CD4-positive, CD25-positive, alpha-beta regulatory T cell (primary cell): ENCODE measurements around the gene N4BP2. TPM values are rescaled to one million over a fixed set of nuclear protein-coding genes. Genes with fewer than 3 reads are reported as not detected.

ENCODE experiments used
- ATAC-seq, 2 donors: fragments of 150-1000 bp; cut with Tn5 transposase; one replicate each; pipeline ENCODE4 v1.10.0; 2021; ENCODE audit warnings: low read depth in 2 of 2, moderate number of reproducible peaks in 2 of 2, moderate library complexity in 1 of 2
- DNase-seq, 3 donors: peaks; one replicate each; pipeline versions ENCODE4 v3.0.0 to v3.0.0-alpha.2; 2012 to 2022; ENCODE audit warnings: mixed read lengths in 1 of 3
- H3K27ac ChIP-seq: one replicate; pipeline ENCODE4 v1.7.0; 2013; ENCODE audit warnings: mild to moderate bottlenecking, low read length; ENCODE audit not compliant: insufficient read depth, poor library complexity, severe bottlenecking
- H3K27me3 ChIP-seq: one replicate; pipeline ENCODE4 v1.7.0; 2013; ENCODE audit warnings: low read length; ENCODE audit not compliant: control insufficient read depth, insufficient read depth
- H3K36me3 ChIP-seq: one replicate; pipeline ENCODE4 v1.7.0; 2013; ENCODE audit warnings: mild to moderate bottlenecking, low read length, moderate library complexity; ENCODE audit not compliant: control insufficient read depth, insufficient read depth
- H3K4me1 ChIP-seq: 2 replicates; pipeline ENCODE4 v1.7.0; 2013; ENCODE audit warnings: mild to moderate bottlenecking, low read length; ENCODE audit not compliant: insufficient read depth, control insufficient read depth, poor library complexity, severe bottlenecking
- H3K4me3 ChIP-seq: one replicate; pipeline ENCODE4 v1.7.0; 2013; ENCODE audit warnings: low read depth, mild to moderate bottlenecking, low read length, moderate library complexity
- H3K9me3 ChIP-seq, 2 experiments: 1 replicate in 1 of 2; 2 replicates in 1 of 2; pipeline ENCODE4 v1.7.0; 2013; ENCODE audit warnings: low read length in 2 of 2, mild to moderate bottlenecking in 1 of 2, moderate library complexity in 1 of 2; ENCODE audit not compliant: control insufficient read depth in 2 of 2
- H3K27ac Mint-ChIP-seq, 3 donors: one replicate each; pipeline ENCODE4 v1.8.0; 2020 to 2022; ENCODE audit warnings: mild to moderate bottlenecking in 3 of 3, mixed read lengths in 3 of 3, moderate library complexity in 2 of 3
- H3K27me3 Mint-ChIP-seq: one replicate; pipeline ENCODE4 v1.8.0; 2022; ENCODE audit warnings: mild to moderate bottlenecking, mixed read lengths
- H3K36me3 Mint-ChIP-seq: one replicate; pipeline ENCODE4 v1.8.0; 2020; ENCODE audit warnings: mixed read lengths
- H3K4me1 Mint-ChIP-seq, 4 donors: one replicate each; pipeline ENCODE4 v1.8.0; 2020 to 2022; ENCODE audit warnings: mixed read lengths in 4 of 4, mild to moderate bottlenecking in 1 of 4
- H3K4me3 Mint-ChIP-seq, 4 donors: one replicate each; pipeline ENCODE4 v1.8.0; 2020 to 2022; ENCODE audit warnings: mild to moderate bottlenecking in 4 of 4, mixed read lengths in 4 of 4, moderate library complexity in 3 of 4
- H3K9me3 Mint-ChIP-seq, 7 donors: one replicate each; pipeline ENCODE4 v1.8.0; 2020 to 2022; ENCODE audit warnings: mixed read lengths in 7 of 7, mild to moderate bottlenecking in 3 of 7, moderate library complexity in 2 of 7
- polyA plus RNA-seq, 4 donors: library from polyadenylated mRNA; unstranded; fragments of 300-500 nt; fragmentation: Illumina TruSeq; gene quantifications; one replicate each; pipeline ENCODE4 v1.2.3, GENCODE V29; 2021
- total RNA-seq: library from RNA; stranded (reverse); gene quantifications from one replicate; pipeline ENCODE4 v1.2.3, GENCODE V29; 2022

Gene N4BP2
- total and polyA plus RNA-seq, 5 donors from 2014 or later: 6.3 to 21.4 (median 10.1) TPM

DNA sequence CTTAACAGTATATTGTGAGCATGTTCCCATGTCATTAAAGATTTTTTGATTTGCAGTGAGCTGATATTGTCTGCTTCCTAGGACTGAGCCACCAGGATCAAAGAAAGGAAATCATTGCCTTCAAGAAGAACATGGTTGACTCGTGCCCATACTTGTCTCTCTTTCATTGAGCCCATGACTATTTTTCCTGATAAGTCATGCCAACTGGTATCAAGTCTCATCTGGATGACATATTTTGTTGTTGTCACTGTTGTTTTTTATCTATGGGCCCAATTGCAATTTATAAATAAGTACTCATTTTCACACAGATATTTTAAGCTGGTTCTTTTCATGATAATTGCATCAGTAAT lies 130.0 kb downstream of the N4BP2 start:
- H3K4me1 ChIP-seq: peaks cover 25% of the 10 kb centered on the region
- H3K36me3 ChIP-seq: no peaks in the 10 kb centered on the region
- no peaks in the 10 kb centered on the region for H3K9me3 ChIP-seq
- Mint-ChIP-seq H3K27ac (no peak overlapping the region), H3K9me3 (no peaks in the 10 kb centered on the region), H3K36me3 (no peaks in the 10 kb centered on the region), H3K4me1 (peaks cover 18 to 64% (median 47%) of the 10 kb centered on the region in 4 donors), H3K4me3 (peak overlapping the region in 1 of 4 donors; percentile 26), H3K27me3 (peaks cover 4% of the 10 kb centered on the region)
- no peak overlapping the region for H3K4me3 ChIP-seq
- H3K27me3 ChIP-seq: no peaks in the 10 kb centered on the region
- ATAC-seq: no peak
- no peak for DNase-seq
- no peak overlapping the region for H3K27ac ChIP-seq

DNA sequence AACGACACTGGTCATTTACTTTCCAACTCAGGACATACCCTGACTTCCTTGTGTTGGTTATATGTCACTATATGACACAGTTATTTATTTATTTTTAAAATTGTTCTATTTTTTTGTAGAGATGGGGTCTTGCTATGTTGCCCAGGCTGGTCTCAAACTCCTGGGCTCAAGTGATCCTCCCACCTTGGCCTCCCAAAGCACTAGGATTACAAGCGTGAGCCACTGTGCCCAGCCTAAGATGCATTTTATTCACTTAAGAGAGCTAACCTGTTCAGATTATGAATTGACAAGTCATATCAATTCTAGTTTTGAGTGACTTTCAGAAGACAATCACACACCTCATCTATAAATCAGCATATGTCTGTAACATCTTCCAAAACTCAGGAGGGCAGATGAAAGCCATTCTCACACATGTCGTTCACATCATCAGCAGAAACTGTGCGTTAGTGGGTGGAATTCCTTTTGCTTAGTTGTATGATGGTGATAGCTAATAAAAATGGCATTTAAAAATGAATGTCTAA lies 130.8 kb downstream of the N4BP2 start:
- Mint-ChIP-seq H3K9me3 (no peaks in the 10 kb centered on the region), H3K27ac (peak overlapping the region in 2 of 3 donors; percentile 33 to 59), H3K36me3 (no peaks in the 10 kb centered on the region), H3K4me1 (peaks cover 18 to 69% (median 53%) of the 10 kb centered on the region in 4 donors), H3K4me3 (peak overlapping the region in 3 of 4 donors; percentile 38 to 44 (median 42)), H3K27me3 (peaks cover 5% of the 10 kb centered on the region)
- peaks cover 26% of the 10 kb centered on the region for H3K4me1 ChIP-seq
- no peaks in the 10 kb centered on the region for H3K36me3 ChIP-seq
- H3K9me3 ChIP-seq: no peaks in the 10 kb centered on the region
- H3K27me3 ChIP-seq: no peaks in the 10 kb centered on the region
- DNase-seq: peak in 1 of 3 donors; percentile 34
- H3K4me3 ChIP-seq: peak overlapping the region; percentile 23
- no peak for ATAC-seq
- H3K27ac ChIP-seq: no peak overlapping the region

DNA sequence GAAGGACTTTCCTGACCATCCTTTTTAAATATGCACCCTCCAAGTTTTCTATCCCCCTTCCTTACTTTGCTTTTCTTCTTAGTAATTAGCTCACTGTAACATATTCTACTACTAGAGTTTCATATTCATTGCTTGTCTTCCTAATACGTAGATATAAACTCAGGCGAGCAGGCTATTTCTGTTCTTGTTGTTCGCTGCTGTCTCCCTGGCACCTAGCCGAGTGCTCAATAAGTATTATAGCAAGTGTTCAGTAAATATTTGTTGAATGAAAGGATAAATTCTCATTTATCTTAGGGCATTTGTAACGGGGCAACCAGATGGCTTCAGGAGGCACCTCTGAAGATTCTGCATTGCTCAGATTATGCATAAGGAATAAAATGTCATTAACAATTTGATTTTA lies 133.4 kb downstream of the N4BP2 start:
- ATAC-seq (no peak), DNase-seq (no peak)
- Histone ChIP-seq H3K27ac (peak overlapping the region; percentile 100), H3K36me3 (no peaks in the 10 kb centered on the region), H3K4me3 (peak overlapping the region; percentile 87), H3K9me3 (no peaks in the 10 kb centered on the region), H3K4me1 (peaks cover 43% of the 10 kb centered on the region), H3K27me3 (no peaks in the 10 kb centered on the region)
- Mint-ChIP-seq H3K4me3 (peak overlapping the region in 2 of 4 donors; percentile 97 to 99), H3K27ac (peak overlapping the region; percentile 88 to 99 (median 93)), H3K9me3 (no peaks in the 10 kb centered on the region), H3K27me3 (peaks cover 5% of the 10 kb centered on the region), H3K4me1 (peaks cover 10 to 78% (median 62%) of the 10 kb centered on the region in 4 donors), H3K36me3 (no peaks in the 10 kb centered on the region)

DNA sequence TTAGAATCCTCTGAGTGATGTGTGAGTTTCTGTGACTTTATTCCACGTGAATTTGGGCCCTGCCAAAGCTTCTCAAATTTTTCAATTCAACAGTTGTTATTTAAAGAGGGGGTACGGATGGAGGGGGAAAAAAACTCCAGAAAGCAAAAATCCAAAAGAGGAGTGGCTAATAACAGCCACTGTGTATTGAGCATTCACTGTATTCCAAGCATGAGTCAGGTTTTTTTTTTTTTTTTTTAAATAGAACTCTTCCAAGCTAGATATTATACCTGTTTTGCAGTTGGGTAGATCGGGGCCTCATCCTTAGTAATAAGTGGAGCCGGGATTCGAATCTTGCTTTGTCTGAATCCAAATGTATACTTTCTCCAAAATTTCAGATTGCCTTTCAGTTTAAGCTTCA lies 133.8 kb downstream of the N4BP2 start:
- Histone ChIP-seq H3K4me3 (peak overlapping the region; percentile 87), H3K27me3 (no peaks in the 10 kb centered on the region), H3K27ac (peak overlapping the region; percentile 100), H3K4me1 (peaks cover 46% of the 10 kb centered on the region), H3K36me3 (no peaks in the 10 kb centered on the region), H3K9me3 (no peaks in the 10 kb centered on the region)
- no peak for ATAC-seq
- no peak for DNase-seq
- H3K4me3 Mint-ChIP-seq: peak overlapping the region; percentile 97 to 99 (median 98)
- H3K4me1 Mint-ChIP-seq: peaks cover 10 to 82% (median 63%) of the 10 kb centered on the region in 4 donors
- H3K36me3 Mint-ChIP-seq: no peaks in the 10 kb centered on the region
- H3K27me3 Mint-ChIP-seq: peaks cover 5% of the 10 kb centered on the region
- no peaks in the 10 kb centered on the region for H3K9me3 Mint-ChIP-seq
- peak overlapping the region; percentile 88 to 99 (median 99) for H3K27ac Mint-ChIP-seq

DNA sequence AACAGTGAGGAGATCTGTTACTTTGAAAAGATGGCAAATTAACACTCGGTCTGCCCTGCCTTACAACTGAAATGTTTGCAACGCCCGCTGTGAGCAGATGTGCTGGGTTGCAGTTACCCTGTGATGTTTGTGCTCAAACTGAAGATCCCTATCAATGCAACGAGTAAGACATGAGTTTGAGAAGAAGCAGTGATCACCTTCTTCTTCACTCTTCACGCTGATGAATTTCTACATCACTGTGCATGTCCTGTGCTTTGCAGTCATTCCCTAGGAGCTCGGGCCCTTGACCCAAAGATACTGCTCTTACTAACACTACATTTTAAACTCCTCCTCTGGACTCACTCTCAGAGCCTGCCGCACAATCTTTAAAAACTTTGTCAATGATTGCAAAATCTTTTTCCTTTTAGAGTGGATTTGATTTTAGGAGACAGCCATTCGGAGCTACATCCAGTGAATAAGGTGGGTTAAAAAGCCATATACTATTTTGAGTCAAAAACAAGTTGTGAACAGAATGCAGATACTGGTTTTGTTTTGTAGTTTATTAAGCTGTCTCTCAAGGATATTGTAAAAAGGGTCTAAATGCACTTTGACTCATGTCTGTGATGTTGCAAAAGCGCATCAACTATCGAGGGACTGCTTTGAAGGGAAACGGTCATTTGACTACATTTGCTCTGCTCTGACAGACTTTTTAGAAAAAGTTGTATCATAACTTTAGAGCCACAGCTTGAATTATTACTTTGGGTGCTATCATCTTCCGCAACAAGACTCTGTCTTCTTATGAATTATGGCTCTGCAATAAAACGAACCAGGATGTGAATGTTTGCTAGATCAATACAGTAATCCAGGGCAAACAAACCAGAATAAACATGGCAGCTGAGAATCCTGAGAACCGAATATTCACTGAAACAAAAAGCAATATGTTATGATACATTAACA lies 134.5 kb downstream of the N4BP2 start:
- Mint-ChIP-seq H3K4me3 (peak overlapping the region; percentile 97 to 99 (median 98)), H3K36me3 (no peaks in the 10 kb centered on the region), H3K9me3 (no peaks in the 10 kb centered on the region), H3K4me1 (peaks cover 10 to 84% (median 61%) of the 10 kb centered on the region in 4 donors), H3K27me3 (peaks cover 5% of the 10 kb centered on the region), H3K27ac (peak overlapping the region; percentile 88 to 99 (median 99))
- H3K9me3 ChIP-seq: no peaks in the 10 kb centered on the region
- ATAC-seq (peak; percentile 37 to 44), DNase-seq (peak in 1 of 3 donors; percentile 85)
- peak overlapping the region; percentile 100 for H3K27ac ChIP-seq
- no peaks in the 10 kb centered on the region for H3K36me3 ChIP-seq
- H3K27me3 ChIP-seq: no peaks in the 10 kb centered on the region
- H3K4me3 ChIP-seq: peak overlapping the region; percentile 87
- peaks cover 46% of the 10 kb centered on the region for H3K4me1 ChIP-seq

DNA sequence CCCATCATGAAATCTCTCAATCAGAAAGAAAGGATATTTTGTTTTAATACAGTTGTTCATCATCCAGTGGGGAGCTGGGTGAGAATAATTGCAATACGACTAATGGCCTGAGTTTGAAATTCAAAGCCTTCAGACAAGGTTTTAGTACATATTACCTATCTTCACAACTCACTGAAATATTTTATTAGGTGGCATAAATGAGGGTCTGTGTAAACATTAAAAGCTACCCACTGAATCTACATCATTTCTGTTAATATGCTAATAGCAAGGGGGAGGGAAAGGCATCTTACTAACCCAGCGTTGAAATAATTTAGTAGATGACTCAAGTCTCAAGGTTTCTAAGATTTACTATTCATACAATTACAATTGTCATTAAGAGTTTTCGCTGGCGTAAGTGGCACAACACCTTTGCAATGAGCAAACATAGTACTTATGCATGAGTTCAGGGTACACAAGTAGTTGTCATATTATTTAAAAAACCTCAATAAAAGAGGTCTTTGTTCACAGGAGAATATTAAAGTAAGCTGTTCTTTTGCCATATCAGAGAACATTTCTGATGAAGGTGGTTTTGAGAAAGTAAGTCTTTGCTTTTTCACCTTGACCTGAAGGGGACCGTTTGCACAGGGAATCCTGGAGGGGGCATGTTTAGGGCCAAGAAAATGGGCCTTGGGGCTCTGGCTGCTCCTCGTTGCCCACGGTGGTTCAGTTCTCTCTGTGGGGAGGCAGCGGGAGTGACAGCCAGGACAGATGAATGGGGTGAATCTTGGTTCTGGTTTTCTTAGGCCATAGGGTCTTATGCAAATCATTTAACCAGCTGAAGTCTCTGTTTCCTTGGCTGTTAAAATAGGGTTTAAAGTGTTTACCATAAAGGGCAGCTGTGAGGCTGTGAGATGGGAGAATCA lies 135.7 kb downstream of the N4BP2 start:
- Histone ChIP-seq H3K4me1 (peaks cover 50% of the 10 kb centered on the region), H3K9me3 (no peaks in the 10 kb centered on the region), H3K27ac (peak overlapping the region; percentile 100), H3K27me3 (no peaks in the 10 kb centered on the region), H3K4me3 (peak overlapping the region; percentile 87), H3K36me3 (no peaks in the 10 kb centered on the region)
- Mint-ChIP-seq H3K4me1 (peaks cover 10 to 77% (median 59%) of the 10 kb centered on the region in 4 donors), H3K4me3 (peak overlapping the region; percentile 97 to 99 (median 98)), H3K27me3 (peaks cover 5% of the 10 kb centered on the region), H3K27ac (peak overlapping the region; percentile 99), H3K9me3 (no peaks in the 10 kb centered on the region), H3K36me3 (peaks cover 6% of the 10 kb centered on the region)
- no peak for ATAC-seq
- DNase-seq: peak in 1 of 3 donors; percentile 40

DNA sequence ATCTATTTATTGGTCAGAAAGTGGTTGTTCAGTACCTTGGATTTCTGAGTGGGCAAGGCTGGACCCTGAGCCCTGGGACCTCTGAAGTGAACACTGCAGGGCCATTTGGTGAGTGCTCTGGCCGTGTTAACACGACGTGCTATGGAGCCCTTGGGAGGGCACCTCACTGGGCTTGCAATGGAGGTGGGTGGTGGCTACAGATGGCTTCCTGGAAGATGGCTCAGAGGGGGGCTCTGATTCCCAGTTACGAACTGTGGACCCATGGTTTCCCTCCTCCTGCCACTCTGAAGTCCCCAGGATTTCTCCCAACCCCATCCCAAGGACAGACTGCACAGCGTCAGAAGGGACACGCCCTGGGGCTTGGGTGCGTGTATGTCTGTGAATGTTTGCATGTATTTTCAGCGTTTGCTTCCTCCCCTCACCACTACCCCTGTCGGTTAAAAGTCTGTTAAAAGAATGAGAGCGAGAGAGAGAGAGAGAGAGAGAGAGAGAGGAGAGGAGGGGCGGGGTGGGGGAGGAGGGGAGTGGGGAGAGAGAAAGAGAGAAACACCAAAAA lies 136.4 kb downstream of the N4BP2 start:
- peak overlapping the region; percentile 97 to 99 (median 98) for H3K4me3 Mint-ChIP-seq
- H3K9me3 Mint-ChIP-seq: peaks cover 0 to 3% (median 0%) of the 10 kb centered on the region in 7 donors
- Histone ChIP-seq H3K4me1 (peaks cover 50% of the 10 kb centered on the region), H3K9me3 (no peaks in the 10 kb centered on the region), H3K36me3 (no peaks in the 10 kb centered on the region), H3K27me3 (no peaks in the 10 kb centered on the region), H3K27ac (peak overlapping the region; percentile 100), H3K4me3 (peak overlapping the region; percentile 87)
- H3K4me1 Mint-ChIP-seq: peaks cover 4 to 70% (median 54%) of the 10 kb centered on the region in 4 donors
- peaks cover 9% of the 10 kb centered on the region for H3K27me3 Mint-ChIP-seq
- peak overlapping the region; percentile 99 for H3K27ac Mint-ChIP-seq
- ATAC-seq: peak; percentile 15 to 26
- peaks cover 10% of the 10 kb centered on the region for H3K36me3 Mint-ChIP-seq
- DNase-seq: peak in 2 of 3 donors; percentile 71 to 90
